H1 (cell line): Measurements from ENCODE around the gene PM20D1. TPM values are rescaled to one million over a fixed set of nuclear protein-coding genes. Genes with fewer than 3 reads are reported as not detected.
"Not testable (repeated sequence)": the region's sequence is repeated elsewhere in the genome, so short reads cannot be mapped to it uniquely, and the experiment has no call there.

Experiments
- CTCF ChIA-PET: fragments of 300-600 bp; sonication (Branson Sonifier 250); formaldehyde crosslinking; loops from one replicate; lab custom pipeline; 2021; ENCODE audit not compliant: partially characterized antibody; lab: Charles Lee
- POLR2A ChIA-PET: fragments of 300-600 bp; sonication (Branson Sonifier 250); formaldehyde crosslinking; loops from one replicate; lab custom pipeline; 2021; ENCODE audit warnings: inconsistent platforms; ENCODE audit not compliant: partially characterized antibody; lab: Charles Lee
- DNase-seq, 2 experiments: peaks; one replicate each; pipeline versions ENCODE4 v3.0.0 to v3.0.0-alpha.2; 2010 to 2022; ENCODE audit warnings: low spot score in 2 of 2, low read depth in 1 of 2, mixed read lengths in 1 of 2
- FAIRE-seq: peaks from 2 replicates; lab custom pipeline; 2011; peaks lifted over from hg19 to GRCh38; lab: Jason Lieb, UNC
- H2AFZ ChIP-seq: 2 replicates; pipeline ENCODE4 v1.8.1; 2012; ENCODE audit warnings: low read length, inconsistent platforms
- H2AK5ac ChIP-seq: 2 replicates; pipeline ENCODE4 v1.6.1; 2013; ENCODE audit warnings: low read depth, low read length
- H2BK120ac ChIP-seq: replicated peaks from 2 replicates; pipeline ENCODE3; 2013; ENCODE audit warnings: low read depth, low read length, inconsistent platforms
- H2BK12ac ChIP-seq: 2 replicates; pipeline ENCODE4 v1.6.1; 2013; ENCODE audit warnings: low read depth, low read length
- H2BK15ac ChIP-seq: 2 replicates; pipeline ENCODE4 v1.6.1; 2013; ENCODE audit warnings: low read length
- H2BK20ac ChIP-seq: 2 replicates; pipeline ENCODE4 v1.6.1; 2013; ENCODE audit warnings: low read length
- H2BK5ac ChIP-seq: 2 replicates; pipeline ENCODE4 v1.6.1; 2013; ENCODE audit warnings: low read depth, low read length
- H3K14ac ChIP-seq: 2 replicates; pipeline ENCODE4 v1.6.1; 2013; ENCODE audit warnings: inconsistent platforms; ENCODE audit not compliant: insufficient read length
- H3K18ac ChIP-seq: 2 replicates; pipeline ENCODE4 v1.6.1; 2013; ENCODE audit warnings: low read length; ENCODE audit errors: extremely low read depth
- H3K23ac ChIP-seq: 2 replicates; pipeline ENCODE4 v1.6.1; 2013; ENCODE audit warnings: inconsistent platforms; ENCODE audit not compliant: insufficient read length
- H3K23me2 ChIP-seq: 2 replicates; pipeline ENCODE4 v1.6.1; 2013; ENCODE audit warnings: low read depth, low read length
- H3K27ac ChIP-seq: 2 replicates; pipeline ENCODE4 v1.6.1; 2011; ENCODE audit warnings: low read depth, low read length, inconsistent platforms
- H3K27me3 ChIP-seq, 4 experiments: replicated peaks in 1 of 4; 1 replicate in 1 of 4; 2 replicates in 3 of 4; pipeline versions ENCODE4 v1.6.1 to v1.8.1; 2011 to 2013; ENCODE audit warnings: low read length in 3 of 4, mild to moderate bottlenecking in 3 of 4, inconsistent platforms in 2 of 4, mixed read lengths in 2 of 4, moderate library complexity in 1 of 4; ENCODE audit not compliant: control insufficient read depth in 3 of 4, insufficient read depth in 3 of 4; ENCODE audit errors: extremely low read depth in 1 of 4
- H3K36me3 ChIP-seq, 4 experiments: 2 replicates each; pipeline versions ENCODE4 v1.6.1 to v1.8.1; 2011 to 2013; ENCODE audit warnings: mild to moderate bottlenecking in 4 of 4, low read length in 3 of 4, moderate library complexity in 2 of 4, control low read depth in 1 of 4, inconsistent platforms in 1 of 4; ENCODE audit not compliant: insufficient read depth in 4 of 4, control insufficient read depth in 2 of 4
- H3K4ac ChIP-seq: replicated peaks from 2 replicates; pipeline ENCODE3; 2013; ENCODE audit warnings: low read length, low read depth, mixed read lengths, inconsistent platforms; ENCODE audit not compliant: insufficient read length
- H3K4me1 ChIP-seq, 4 experiments: replicated peaks in 1 of 4; 1 replicate in 1 of 4; 2 replicates in 3 of 4; pipeline versions ENCODE4 v1.6.1 to v1.8.1; 2011 to 2013; ENCODE audit warnings: low read length in 3 of 4, inconsistent platforms in 2 of 4, mixed read lengths in 1 of 4; ENCODE audit not compliant: insufficient read depth in 4 of 4, control insufficient read depth in 3 of 4
- H3K4me2 ChIP-seq, 2 experiments: 2 replicates each; pipeline versions ENCODE4 v1.6.1 to v1.8.1; 2011 to 2013; ENCODE audit warnings: low read depth in 2 of 2, low read length in 2 of 2, control low read depth in 1 of 2, inconsistent platforms in 1 of 2, mild to moderate bottlenecking in 1 of 2; ENCODE audit not compliant: insufficient read depth in 1 of 2
- H3K4me3 ChIP-seq, 4 experiments: fragments of 200-600, 300-600 bp in 1 of 4; sonication (generic), shearing (Covaris generic), sonication (Bioruptor Twin) in 1 of 4; 2 replicates each; pipeline versions ENCODE4 v1.5.1 to v1.8.1; 2011 to 2016; ENCODE audit warnings: low read length in 4 of 4, low read depth in 3 of 4, control low read depth in 2 of 4, inconsistent platforms in 2 of 4, mild to moderate bottlenecking in 2 of 4, mixed read lengths in 1 of 4, moderate library complexity in 1 of 4; ENCODE audit not compliant: insufficient read depth in 2 of 4; ENCODE audit errors: extremely low read depth in 1 of 4
- H3K56ac ChIP-seq: replicated peaks from 2 replicates; pipeline ENCODE3; 2013; ENCODE audit warnings: low read depth, mild to moderate bottlenecking, mixed read lengths, low read length, inconsistent platforms; ENCODE audit not compliant: insufficient read length
- H3K79me1 ChIP-seq: 2 replicates; pipeline ENCODE4 v1.6.1; 2013; ENCODE audit warnings: low read depth, low read length, control low read depth
- H3K79me2 ChIP-seq, 2 experiments: 2 replicates each; pipeline versions ENCODE4 v1.6.1 to v1.8.1; 2012 to 2013; ENCODE audit warnings: low read length in 2 of 2, mild to moderate bottlenecking in 2 of 2, inconsistent platforms in 1 of 2; ENCODE audit not compliant: insufficient read depth in 2 of 2, control insufficient read depth in 1 of 2
- H3K9ac ChIP-seq, 4 experiments: replicated peaks in 1 of 4; 1 replicate in 1 of 4; 2 replicates in 3 of 4; pipeline versions ENCODE4 v1.6.1 to v1.8.1; 2011 to 2013; ENCODE audit warnings: low read depth in 3 of 4, low read length in 3 of 4, control low read depth in 2 of 4, mild to moderate bottlenecking in 2 of 4, moderate library complexity in 2 of 4, inconsistent platforms in 1 of 4; ENCODE audit errors: extremely low read depth in 1 of 4
- H3K9me3 ChIP-seq, 2 experiments: 2 replicates each; pipeline versions ENCODE4 v1.6.1 to v1.8.1; 2012 to 2013; ENCODE audit warnings: mild to moderate bottlenecking in 2 of 2, moderate library complexity in 2 of 2, control low read depth in 1 of 2, inconsistent platforms in 1 of 2, low read depth in 1 of 2, low read length in 1 of 2, mixed read lengths in 1 of 2; ENCODE audit not compliant: insufficient read depth in 2 of 2
- H4K20me1 ChIP-seq, 2 experiments: replicated peaks in 1 of 2; 2 replicates each; pipeline versions ENCODE3 to v1.8.1; 2011 to 2013; ENCODE audit warnings: inconsistent platforms in 2 of 2, low read length in 2 of 2, mild to moderate bottlenecking in 1 of 2; ENCODE audit not compliant: insufficient read depth in 2 of 2, control insufficient read depth in 1 of 2
- H4K5ac ChIP-seq: 2 replicates; pipeline ENCODE4 v1.6.1; 2013; ENCODE audit warnings: low read length, low read depth, mixed read lengths, inconsistent platforms; ENCODE audit not compliant: insufficient read length
- H4K8ac ChIP-seq: 2 replicates; pipeline ENCODE4 v1.8.0; 2013; ENCODE audit warnings: mild to moderate bottlenecking, moderate library complexity, low read length, inconsistent platforms; ENCODE audit not compliant: insufficient read depth; ENCODE audit errors: extremely low read depth
- H4K91ac ChIP-seq: replicated peaks from 2 replicates; pipeline ENCODE3; 2013; ENCODE audit warnings: low read length, mixed read lengths, inconsistent platforms; ENCODE audit not compliant: insufficient read length
- WGBS, 2 experiments: shearing (Covaris generic) in 1 of 2; methylation state at CpG; one replicate each; pipeline versions ENCODE4 v1.1.6 to v1.1.7; 2013 to 2015; ENCODE audit warnings: low lambda C conversion rate in 2 of 2, mixed read lengths in 2 of 2, inconsistent platforms in 1 of 2, low coverage in 1 of 2, missing lambda C conversion rate in 1 of 2; ENCODE audit not compliant: insufficient replicate concordance in 2 of 2, insufficient coverage in 1 of 2, insufficient read length in 1 of 2; ENCODE audit errors: extremely low coverage in 1 of 2, missing lambda C conversion rate in 1 of 2; 5-methylcytosine and 5-hydroxymethylcytosine counted together
- polyA plus RNA-seq, 7 experiments: library from polyadenylated mRNA; depleted of rRNA in 3 of 7; stranded (reverse) in 5 of 7; unstranded in 2 of 7; fragments of >200 nt in 5 of 7; fragments of 200-250 nt in 2 of 7; gene quantifications; 1 replicate in 5 of 7; 2 replicates in 1 of 7; 4 replicates in 1 of 7; pipeline versions ENCODE4 v1.2.1 to v1.2.3, GENCODE V29; 2011 to 2013; ENCODE audit warnings: missing spikeins in 2 of 7, mixed read lengths in 2 of 7
- total RNA-seq: library from RNA; stranded (reverse); fragmentation: NEBNext Ultra II Directional; extraction: Animal tissue kit (Norgen Biotek cat#: 25700); gene quantifications from 2 replicates; pipeline ENCODE4 v1.2.1, GENCODE V29; 2021

Gene PM20D1
- total and polyA plus RNA-seq, 2 of the 8 experiments (the other 6 are each of a cell fraction or from before 2014, with no cell fraction given): 0.05 TPM; not detected in 1

GRCh38 chr1:205892175-205892574 is 42.2 kb upstream of the PM20D1 start:
- not testable (repeated sequence) for H2BK5ac ChIP-seq, H3K4me2 ChIP-seq, H4K91ac ChIP-seq, H4K8ac ChIP-seq, H3K4ac ChIP-seq, H3K27me3 ChIP-seq, H4K20me1 ChIP-seq, H3K9ac ChIP-seq, H2BK12ac ChIP-seq, H2BK15ac ChIP-seq, H3K79me1 ChIP-seq, DNase-seq, H3K27ac ChIP-seq, H3K14ac ChIP-seq, H3K4me3 ChIP-seq, H3K23me2 ChIP-seq, H4K5ac ChIP-seq, H2AK5ac ChIP-seq, H2BK20ac ChIP-seq, H2BK120ac ChIP-seq, H3K4me1 ChIP-seq, H3K36me3 ChIP-seq, H3K79me2 ChIP-seq, H3K23ac ChIP-seq, H2AFZ ChIP-seq, H3K56ac ChIP-seq, H3K18ac ChIP-seq, FAIRE-seq
- ChIA-PET POLR2A (interaction anchor here (0.6 to 1.2 kb wide), 4 partner anchors 9 to 184 kb away, joined by 3 to 4 read pairs (median 4); partner anchors contain the start of gene NUCKS1), CTCF (interaction anchor here (0.9 to 3.4 kb wide), 8 partner anchors 11 to 100 kb away, joined by 3 to 15 read pairs (median 3); no protein-coding TSS in a partner anchor)
- WGBS, 2 experiments: 82% methylated on average over 2 of the region's 2 CpGs; no CpG with 5 or more reads in 1 of the 2 experiments
- peaks cover 4 to 13% of the 10 kb centered on the region in 2 experiments; a peak in 2 of 4 replicates for H3K9me3 ChIP-seq

DNA sequence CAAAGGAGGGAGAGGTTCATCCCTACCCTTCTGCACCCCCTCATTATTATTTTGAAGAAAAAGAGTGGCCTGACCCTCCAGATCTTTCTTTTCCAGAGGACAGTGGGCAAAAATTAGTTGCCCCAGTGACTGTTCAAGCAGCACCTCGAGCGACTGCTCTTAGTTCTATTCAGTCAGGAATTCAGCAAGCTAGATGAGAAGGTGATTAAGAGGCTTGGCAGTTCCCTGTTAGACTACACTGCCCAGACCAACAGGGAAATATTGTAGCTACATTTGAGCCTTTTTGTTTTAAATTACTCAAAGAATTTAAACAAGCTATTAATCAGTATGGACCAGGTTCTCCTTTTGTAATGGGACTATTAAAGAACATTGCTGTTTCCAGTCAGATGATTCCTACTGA is 41.5 kb upstream of the PM20D1 start:
- not testable (repeated sequence) for H3K4ac ChIP-seq, H3K56ac ChIP-seq, H4K20me1 ChIP-seq, H3K23ac ChIP-seq, H3K27me3 ChIP-seq, H3K27ac ChIP-seq, DNase-seq, H3K36me3 ChIP-seq, H3K4me3 ChIP-seq, H3K79me2 ChIP-seq, H3K9ac ChIP-seq, FAIRE-seq, H2BK120ac ChIP-seq, H3K79me1 ChIP-seq, H4K8ac ChIP-seq, H2BK20ac ChIP-seq, H3K4me2 ChIP-seq, H2BK12ac ChIP-seq, H3K18ac ChIP-seq, H3K14ac ChIP-seq, H2BK15ac ChIP-seq, H4K91ac ChIP-seq, H2AK5ac ChIP-seq, H3K23me2 ChIP-seq, H2BK5ac ChIP-seq, H4K5ac ChIP-seq, H2AFZ ChIP-seq, H3K4me1 ChIP-seq
- ChIA-PET POLR2A (interaction anchor here (0.6 to 1.2 kb wide), 4 partner anchors 10 to 183 kb away, joined by 3 to 4 read pairs (median 4); partner anchors contain the start of gene NUCKS1), CTCF (interaction anchor here (1.0 to 3.4 kb wide), 8 partner anchors 12 to 266 kb away, joined by 3 to 15 read pairs (median 4); no protein-coding TSS in a partner anchor)
- peaks cover 4 to 13% of the 10 kb centered on the region in 2 experiments; a peak in 2 of 4 replicates for H3K9me3 ChIP-seq
- WGBS, 2 experiments: 96% methylated on average over 2 of the region's 2 CpGs; no CpG with 5 or more reads in 1 of the 2 experiments
